HepG2 (cell line): Measurements from ENCODE around the gene ABT1. TPM values are rescaled to one million over a fixed set of nuclear protein-coding genes. Genes with fewer than 3 reads are reported as not detected.

Experiments used
- polyA plus RNA-seq, 8 experiments: library from polyadenylated mRNA; depleted of rRNA in 3 of 8; stranded (reverse) in 7 of 8; unstranded in 1 of 8; fragments of >200 nt; fragmentation: Illumina TruSeq in 4 of 8; extraction: Trizol in 4 of 8; gene quantifications; 2 replicates each; pipeline versions ENCODE4 v1.2.1 to v1.2.3, GENCODE V29; 2011 to 2016; ENCODE audit warnings: low read depth in 4 of 8, missing spikeins in 1 of 8, mixed read lengths in 1 of 8; ENCODE audit not compliant: insufficient read depth in 1 of 8
- total RNA-seq, 5 experiments: library from RNA; depleted of rRNA; stranded (reverse); fragments of >200 nt; fragmentation: Illumina TruSeq; extraction: Trizol; gene quantifications; 2 replicates each; pipeline ENCODE4 v1.2.3, GENCODE V29; 2016; ENCODE audit warnings: low read depth in 1 of 5

The ABT1 gene
- total and polyA plus RNA-seq, 2 of the 13 experiments (the other 11 are each of a cell fraction or from before 2014, with no cell fraction given), result 38.4 TPM

Other genes with a start within 250 kb of the ABT1 start
- 18.9 and 21.3 TPM in 2 replicates for gene BTN3A2, start 231.8 kb upstream of the ABT1 start, total RNA-seq (2016; rRNA removed; fragmentation: Illumina TruSeq; extraction: Trizol)
- 36.2 and 36.3 TPM in 2 replicates for gene BTN3A2, start 231.8 kb upstream of the ABT1 start, polyA plus RNA-seq (2011; rRNA removed)
- 6.0 and 12.2 TPM in 2 replicates for gene BTN2A2, start 213.8 kb upstream of the ABT1 start, total RNA-seq (2016; rRNA removed; fragmentation: Illumina TruSeq; extraction: Trizol)
- 10.8 and 15.4 TPM in 2 replicates for gene BTN2A2, start 213.8 kb upstream of the ABT1 start, polyA plus RNA-seq (2011; rRNA removed)
- gene BTN3A1, start 194.7 kb upstream of the ABT1 start, total RNA-seq (2016; rRNA removed; fragmentation: Illumina TruSeq; extraction: Trizol), result 8.1 and 13.3 TPM in 2 replicates
- 14.0 and 17.0 TPM in 2 replicates for gene BTN3A1, start 194.7 kb upstream of the ABT1 start, polyA plus RNA-seq (2011; rRNA removed)
- gene BTN3A3, start 156.4 kb upstream of the ABT1 start, total RNA-seq (2016; rRNA removed; fragmentation: Illumina TruSeq; extraction: Trizol), result 2.9 and 4.3 TPM in 2 replicates
- gene BTN3A3, start 156.4 kb upstream of the ABT1 start, polyA plus RNA-seq (2011; rRNA removed), result 5.0 and 6.3 TPM in 2 replicates
- gene BTN2A1, start 139.0 kb upstream of the ABT1 start, total RNA-seq (2016; rRNA removed; fragmentation: Illumina TruSeq; extraction: Trizol), result 9.1 and 16.4 TPM in 2 replicates
- gene BTN2A1, start 139.0 kb upstream of the ABT1 start, polyA plus RNA-seq (2011; rRNA removed), result 30.4 and 35.0 TPM in 2 replicates
- not detected in 2 replicates for gene BTN1A1, start 96.7 kb upstream of the ABT1 start, total RNA-seq (2016; rRNA removed; fragmentation: Illumina TruSeq; extraction: Trizol)
- gene BTN1A1, start 96.7 kb upstream of the ABT1 start, polyA plus RNA-seq (2011; rRNA removed), result 0.04 and 0.12 TPM in 2 replicates
- gene HMGN4, start 58.6 kb upstream of the ABT1 start, total RNA-seq (2016; rRNA removed; fragmentation: Illumina TruSeq; extraction: Trizol), result 52.1 and 79.1 TPM in 2 replicates
- gene HMGN4, start 58.6 kb upstream of the ABT1 start, polyA plus RNA-seq (2011; rRNA removed), result 35.2 and 39.9 TPM in 2 replicates
- gene ZNF322, start 62.8 kb downstream of the ABT1 start, total RNA-seq (2016; rRNA removed; fragmentation: Illumina TruSeq; extraction: Trizol), result 22.8 and 35.0 TPM in 2 replicates
- 8.3 and 8.5 TPM in 2 replicates for gene ZNF322, start 62.8 kb downstream of the ABT1 start, polyA plus RNA-seq (2011; rRNA removed)